GM12865 (cell line): ENCODE measurements around the gene SSTR1.

Source experiments
- DNase-seq: peaks from one replicate; pipeline ENCODE4 v3.0.0; 2010; ENCODE audit warnings: low read depth
- H3K4me3 ChIP-seq: 2 replicates; pipeline ENCODE4 v1.5.1; 2011; ENCODE audit warnings: mild to moderate bottlenecking, low read depth, low read length, control low read depth
- CTCF ChIP-seq: IDR thresholded peaks from 2 replicates; pipeline ENCODE4 v1.5.1; 2011; ENCODE audit warnings: low read length, control low read depth, low read depth, inconsistent platforms; ENCODE audit not compliant: insufficient read depth; ENCODE audit errors: missing control alignments

Gene SSTR1

GRCh38 chr14:38197001-38197783 is 10.5 kb upstream of the SSTR1 start:
- no peak for TF ChIP-seq CTCF
- no peak for DNase-seq
- H3K4me3 ChIP-seq = no peak overlapping the region

- H3K4me3 ChIP-seq = no peak overlapping the region
- TF ChIP-seq CTCF = no peak
- no peak for DNase-seq
These were observed 9.8 kb upstream of the SSTR1 start for GRCh38 chr14:38197784-38198335.

- DNase-seq = no peak
- no peak for TF ChIP-seq CTCF
- H3K4me3 ChIP-seq = no peak overlapping the region
These were observed 9.3 kb upstream of the SSTR1 start for GRCh38 chr14:38198425-38198824.

GRCh38 chr14:38199076-38199475 is 8.6 kb upstream of the SSTR1 start:
- H3K4me3 ChIP-seq = no peak overlapping the region
- no peak for TF ChIP-seq CTCF
- no peak for DNase-seq

- no peak overlapping the region for H3K4me3 ChIP-seq
- no peak for TF ChIP-seq CTCF
- DNase-seq = no peak
These were observed 8.0 kb upstream of the SSTR1 start for GRCh38 chr14:38199739-38200138.

GRCh38 chr14:38201137-38201828 is 6.4 kb upstream of the SSTR1 start:
- no peak overlapping the region for H3K4me3 ChIP-seq
- no peak for DNase-seq
- TF ChIP-seq CTCF = no peak
